Vagina (tissue), 2 donors: Measurements from ENCODE around the gene LAIR1. TPM values are rescaled to one million over a fixed set of nuclear protein-coding genes. Genes with fewer than 3 reads are reported as not detected.
"Not testable (repeated sequence)": the region's sequence is repeated elsewhere in the genome, so short reads cannot be mapped to it uniquely, and the experiment has no call there.

ENCODE experiments used
- DNase-seq, 2 donors: peaks; one replicate each; pipeline ENCODE4 v3.0.0-alpha.2; 2017; ENCODE audit errors: extremely low spot score in 2 of 2
- H3K27ac ChIP-seq: fragments of 200-600 bp; sonication (generic); one replicate; pipeline ENCODE4 v1.5.1; 2019
- H3K27me3 ChIP-seq: fragments of 200-600 bp; sonication (generic); one replicate; pipeline ENCODE4 v1.5.1; 2019
- H3K36me3 ChIP-seq, 2 donors: fragments of 200-600 bp; sonication (generic); one replicate each; pipeline ENCODE4 v1.5.1; 2017 to 2019
- H3K4me1 ChIP-seq: fragments of 200-600 bp; sonication (generic); one replicate; pipeline ENCODE4 v1.5.1; 2019
- H3K4me3 ChIP-seq, 2 donors: fragments of 200-600 bp; sonication (generic); 1 replicate in 1 of 2; 2 replicates in 1 of 2; pipeline ENCODE4 v1.5.1; 2016 to 2019
- H3K9me3 ChIP-seq: fragments of 200-600 bp; sonication (generic); one replicate; pipeline ENCODE4 v1.5.1; 2019
- POLR2A ChIP-seq, 2 donors: fragments of 450-650 bp; IDR thresholded peaks; one replicate each; pipeline ENCODE4 v1.6.1; 2017; ENCODE audit warnings: antibody characterized with exemption in 2 of 2, mild to moderate bottlenecking in 2 of 2, moderate library complexity in 2 of 2
- POLR2AphosphoS5 ChIP-seq, 2 donors: sonication (generic); formaldehyde crosslinking; IDR thresholded peaks; one replicate each; pipeline ENCODE4 v1.9.0; 2017; ENCODE audit warnings: antibody characterized with exemption in 2 of 2, mild to moderate bottlenecking in 2 of 2, low read depth in 1 of 2; ENCODE audit not compliant: insufficient read depth in 1 of 2
- intact Hi-C: fragments of 100-400 bp; cut with DNase I; formaldehyde crosslinking; loops from one replicate; pipeline ENCODE4 v1.15.1; 2023
- total RNA-seq: library from RNA; depleted of rRNA; stranded (reverse); fragments of >200 nt; gene quantifications from one replicate; pipeline ENCODE4 v1.2.3, GENCODE V29; 2016
- TF ChIP-seq, protein P1 (sequence below), 3 experiments: fragments of 450-650 bp in 2 of 3; fragments of 200-600 bp in 1 of 3; sonication (generic) in 1 of 3; IDR thresholded peaks; one replicate each; pipeline ENCODE4 v1.5.1; 2017 to 2019; ENCODE audit warnings: antibody characterized with exemption in 3 of 3, mild to moderate bottlenecking in 2 of 3, moderate library complexity in 2 of 3

The LAIR1 gene
- total RNA-seq, 1 donor from 2014 or later: 8.8 TPM

DNA sequence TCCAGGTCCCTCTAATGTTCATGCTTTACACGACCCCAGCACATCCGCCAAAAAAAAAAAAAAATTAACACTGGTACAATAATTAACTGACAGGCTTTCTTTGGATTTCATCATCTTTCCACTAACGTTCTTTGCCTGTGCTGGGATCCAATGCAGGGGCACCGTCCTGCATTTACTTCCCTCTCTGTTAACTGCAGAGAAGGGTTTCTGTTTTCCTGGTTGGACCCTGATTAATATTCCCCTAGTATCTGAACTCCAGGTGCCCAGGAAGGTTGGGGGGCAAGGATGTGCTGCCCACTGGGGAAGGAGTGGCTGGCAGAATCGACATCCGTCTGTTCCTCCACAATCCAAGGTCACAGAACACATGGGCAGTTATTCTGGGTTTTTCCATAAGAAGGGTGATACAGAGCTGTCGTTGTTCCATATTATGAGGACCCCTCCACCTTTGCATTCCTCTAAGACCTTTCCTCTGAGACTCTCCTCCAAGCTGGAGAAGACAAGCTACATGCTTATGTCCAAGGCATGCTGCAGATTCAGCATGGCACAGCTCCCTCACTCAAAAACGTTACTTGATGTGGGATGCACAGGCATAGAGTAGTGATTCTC lies 4.5 kb upstream of the LAIR1 start:
- H3K36me3 ChIP-seq: no peaks in the 10 kb centered on the region
- H3K9me3 ChIP-seq: no peaks in the 10 kb centered on the region
- no peaks in the 10 kb centered on the region for H3K4me1 ChIP-seq
- DNase-seq: no peak
- no peaks in the 10 kb centered on the region for H3K27me3 ChIP-seq
- no peak overlapping the region for H3K4me3 ChIP-seq
- intact Hi-C loops: no loop called here
- no peak for TF ChIP-seq POLR2AphosphoS5 (IDR thresholded peaks at IDR 0.05; ENCODE audit: insufficient read depth in 1 of 2, low read depth in 1 of 2)
- TF ChIP-seq, protein P1, sequence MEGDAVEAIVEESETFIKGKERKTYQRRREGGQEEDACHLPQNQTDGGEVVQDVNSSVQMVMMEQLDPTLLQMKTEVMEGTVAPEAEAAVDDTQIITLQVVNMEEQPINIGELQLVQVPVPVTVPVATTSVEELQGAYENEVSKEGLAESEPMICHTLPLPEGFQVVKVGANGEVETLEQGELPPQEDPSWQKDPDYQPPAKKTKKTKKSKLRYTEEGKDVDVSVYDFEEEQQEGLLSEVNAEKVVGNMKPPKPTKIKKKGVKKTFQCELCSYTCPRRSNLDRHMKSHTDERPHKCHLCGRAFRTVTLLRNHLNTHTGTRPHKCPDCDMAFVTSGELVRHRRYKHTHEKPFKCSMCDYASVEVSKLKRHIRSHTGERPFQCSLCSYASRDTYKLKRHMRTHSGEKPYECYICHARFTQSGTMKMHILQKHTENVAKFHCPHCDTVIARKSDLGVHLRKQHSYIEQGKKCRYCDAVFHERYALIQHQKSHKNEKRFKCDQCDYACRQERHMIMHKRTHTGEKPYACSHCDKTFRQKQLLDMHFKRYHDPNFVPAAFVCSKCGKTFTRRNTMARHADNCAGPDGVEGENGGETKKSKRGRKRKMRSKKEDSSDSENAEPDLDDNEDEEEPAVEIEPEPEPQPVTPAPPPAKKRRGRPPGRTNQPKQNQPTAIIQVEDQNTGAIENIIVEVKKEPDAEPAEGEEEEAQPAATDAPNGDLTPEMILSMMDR (IDR thresholded peaks at IDR 0.05): no peak
- TF ChIP-seq POLR2A (IDR thresholded peaks at IDR 0.05): no peak
- H3K27ac ChIP-seq: no peak overlapping the region

DNA sequence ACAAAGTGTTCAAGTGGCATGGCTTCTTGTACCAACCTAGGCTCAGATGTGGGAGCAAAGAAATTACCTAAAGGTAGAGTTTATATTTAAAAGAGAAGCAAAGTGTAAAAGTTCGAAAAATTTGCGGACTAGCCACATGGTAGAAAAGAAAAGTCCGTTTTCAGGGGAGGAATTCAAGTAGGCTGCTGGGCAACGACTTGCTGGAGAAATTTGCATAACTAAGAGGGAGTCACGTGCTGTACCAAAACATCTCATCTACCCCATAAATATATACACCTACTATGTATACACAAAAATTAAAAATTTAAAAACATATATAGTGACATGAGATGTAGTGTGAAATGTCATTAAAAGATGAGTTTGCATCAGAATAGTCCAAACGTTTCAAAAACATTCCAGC lies 2.1 kb upstream of the LAIR1 start:
- DNase-seq: no peak
- no peaks in the 10 kb centered on the region for H3K27me3 ChIP-seq
- H3K4me1 ChIP-seq: no peaks in the 10 kb centered on the region
- no peaks in the 10 kb centered on the region for H3K36me3 ChIP-seq
- intact Hi-C loops: no loop called here
- H3K27ac ChIP-seq: no peak overlapping the region
- TF ChIP-seq, protein P1 (IDR thresholded peaks at IDR 0.05): no peak
- TF ChIP-seq POLR2A (IDR thresholded peaks at IDR 0.05) (no peak), POLR2AphosphoS5 (IDR thresholded peaks at IDR 0.05; ENCODE audit: insufficient read depth in 1 of 2, low read depth in 1 of 2) (no peak)
- no peaks in the 10 kb centered on the region for H3K9me3 ChIP-seq
- no peak overlapping the region for H3K4me3 ChIP-seq

DNA sequence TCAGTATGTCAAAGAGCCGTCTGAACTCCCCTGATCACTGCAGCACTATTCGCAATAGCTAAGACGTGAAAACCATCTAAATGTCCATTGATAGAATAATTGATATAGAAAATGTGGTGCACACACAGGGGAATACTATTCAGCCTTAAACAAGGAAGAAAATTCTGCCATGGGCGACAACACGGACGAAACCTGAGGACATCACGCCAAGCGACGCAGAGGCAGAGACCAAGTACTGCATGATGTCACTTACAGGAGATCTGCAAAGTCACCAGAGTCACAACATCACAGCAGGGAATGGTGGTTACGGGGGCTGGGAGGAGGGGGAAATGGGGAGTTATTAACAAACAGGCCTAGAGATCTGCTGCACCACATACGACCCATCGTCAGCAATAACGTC lies 1.1 kb upstream of the LAIR1 start:
- DNase-seq, H3K4me3 ChIP-seq, H3K36me3 ChIP-seq, H3K27ac ChIP-seq, H3K27me3 ChIP-seq, intact Hi-C loops, H3K4me1 ChIP-seq, H3K9me3 ChIP-seq: not testable (repeated sequence)

DNA sequence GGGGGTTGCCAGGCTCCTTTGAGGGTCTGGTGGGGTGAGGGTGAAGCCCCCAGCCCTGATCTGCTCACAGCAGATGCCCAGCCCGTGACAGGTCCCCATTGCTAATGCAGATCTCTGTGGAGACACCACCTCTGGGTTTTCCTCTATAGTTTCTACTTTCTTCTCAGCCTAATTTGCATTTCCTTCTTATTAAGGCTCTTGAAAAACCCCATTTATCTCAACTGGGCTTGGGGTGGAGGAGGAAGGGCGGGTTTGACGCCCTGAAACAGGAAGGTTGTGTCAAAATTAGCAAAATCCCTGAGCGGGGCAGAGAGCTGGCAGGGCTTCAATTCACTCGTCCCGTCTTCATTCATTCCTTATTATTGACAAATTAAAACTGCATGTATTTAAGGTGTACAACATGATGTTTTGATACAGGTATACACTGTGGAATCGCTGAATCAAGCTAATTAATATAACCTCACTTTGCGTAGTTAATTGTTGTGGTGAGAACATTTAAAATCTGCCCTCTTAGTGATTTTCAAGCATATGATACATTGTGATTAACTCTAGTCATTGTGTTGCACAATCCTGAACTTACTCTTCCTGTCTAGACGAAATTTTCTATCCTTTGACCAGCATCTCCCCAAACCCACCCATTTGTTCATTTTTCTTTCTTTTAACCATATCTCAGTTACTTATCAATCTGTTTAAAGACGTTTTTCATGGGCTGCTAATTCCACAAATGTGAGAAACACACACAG lies 2.9 kb downstream of the LAIR1 start:
- intact Hi-C loops, H3K9me3 ChIP-seq, H3K27me3 ChIP-seq, H3K4me3 ChIP-seq, H3K27ac ChIP-seq, H3K36me3 ChIP-seq, H3K4me1 ChIP-seq, DNase-seq: not testable (repeated sequence)

DNA sequence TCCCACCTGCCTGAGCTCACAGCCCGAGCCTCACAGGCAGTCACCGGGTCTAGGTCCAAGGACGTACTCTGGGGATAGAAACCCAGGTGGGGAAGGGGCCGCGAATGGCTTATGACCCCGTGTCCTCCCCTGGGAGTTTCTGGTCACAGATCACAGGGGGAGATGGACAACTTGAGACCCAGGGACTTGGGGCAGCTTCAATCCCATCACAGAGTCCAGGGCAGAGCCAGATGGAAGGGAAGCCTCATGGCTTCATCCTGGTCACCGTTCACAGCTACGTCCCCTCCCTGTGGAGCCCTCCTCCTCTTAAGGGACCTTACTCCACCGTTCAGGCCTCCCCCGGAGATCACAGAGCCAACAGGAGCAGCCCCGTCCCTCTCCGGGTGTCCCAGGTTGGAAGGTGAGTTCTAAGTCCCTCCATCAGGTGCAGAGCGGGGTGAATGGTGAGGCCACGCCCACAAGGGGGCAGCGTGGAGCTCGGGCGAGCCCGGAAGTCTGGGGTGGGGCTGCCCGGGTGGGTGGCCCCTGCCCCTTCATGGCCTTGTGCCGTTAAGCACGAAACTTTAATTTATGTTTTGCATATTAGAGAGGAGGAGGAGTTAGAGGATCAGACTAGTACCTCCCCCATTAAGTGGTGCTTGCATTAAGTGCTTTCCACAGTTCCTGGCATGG lies 5.4 kb downstream of the LAIR1 start:
- intact Hi-C loops, H3K4me1 ChIP-seq: not testable (repeated sequence)

DNA sequence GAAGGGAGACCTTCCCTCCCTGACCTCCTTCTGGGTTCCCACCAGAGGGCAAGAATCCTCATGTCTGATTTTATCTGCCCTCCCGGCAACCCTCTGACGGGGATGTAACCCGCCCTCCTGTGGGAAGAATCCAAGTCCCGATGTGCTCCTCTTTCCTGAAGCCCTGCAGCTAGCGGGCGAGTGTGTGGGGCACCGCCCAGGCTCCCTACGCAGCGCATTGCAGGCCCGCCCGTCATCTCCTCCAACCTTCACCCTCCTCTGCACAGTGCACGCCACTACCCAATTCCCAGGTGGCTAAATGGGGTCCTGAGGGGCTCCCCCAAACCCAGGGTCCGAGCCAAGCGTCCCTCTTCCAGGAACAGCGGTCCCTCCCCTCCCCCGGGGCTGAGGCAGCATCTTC lies 7.3 kb downstream of the LAIR1 start:
- Histone ChIP-seq H3K4me1 (no peaks in the 10 kb centered on the region), H3K9me3 (no peaks in the 10 kb centered on the region), H3K36me3 (no peaks in the 10 kb centered on the region), H3K27me3 (no peaks in the 10 kb centered on the region), H3K4me3 (no peak overlapping the region), H3K27ac (no peak overlapping the region)
- no peak for DNase-seq
- no peak for TF ChIP-seq POLR2A (IDR thresholded peaks at IDR 0.05)
- TF ChIP-seq, protein P1 (IDR thresholded peaks at IDR 0.05): no peak
- no peak for TF ChIP-seq POLR2AphosphoS5 (IDR thresholded peaks at IDR 0.05; ENCODE audit: insufficient read depth in 1 of 2, low read depth in 1 of 2)
- intact Hi-C loops: no loop called here

More for the DNA sequence above, 5.4 kb downstream of the LAIR1 start:
- not testable (repeated sequence) for DNase-seq, H3K9me3 ChIP-seq, H3K36me3 ChIP-seq, H3K27me3 ChIP-seq, H3K27ac ChIP-seq, H3K4me3 ChIP-seq
